ENCODE measurements around the gene TMTC1.
A peak's percentile ranks its signal among the peaks of the same experiment; 100 is the strongest.
"Not testable (repeated sequence)": the region's sequence is repeated elsewhere in the genome, so short reads cannot be mapped to it uniquely, and the experiment has no call there.

Gene TMTC1

GRCh38 chr12:29672580-29672979 is 111.2 kb downstream of the TMTC1 start:
- DNase-seq (ENCODE audit: low read depth), result peak; percentile 35

GRCh38 chr12:29671742-29672141 is 112.0 kb downstream of the TMTC1 start:
- no peak for DNase-seq (ENCODE audit: low read depth)

GRCh38 chr12:29667011-29667410 is 116.7 kb downstream of the TMTC1 start:
- no peak for DNase-seq (ENCODE audit: low read depth)

- DNase-seq (ENCODE audit: low read depth), result no peak
Measured at GRCh38 chr12:29665107-29665506, 118.6 kb downstream of the TMTC1 start.

- no peak for DNase-seq (ENCODE audit: low read depth)
Measured at GRCh38 chr12:29662734-29663323, 120.9 kb downstream of the TMTC1 start.

- DNase-seq (ENCODE audit: low read depth), result no peak
Measured at GRCh38 chr12:29660847-29661246, 122.9 kb downstream of the TMTC1 start.

- DNase-seq (ENCODE audit: low read depth), result no peak
Measured at GRCh38 chr12:29656762-29657538, 126.8 kb downstream of the TMTC1 start.

GRCh38 chr12:29655861-29656260 is 127.9 kb downstream of the TMTC1 start:
- DNase-seq (ENCODE audit: low read depth), result no peak

- DNase-seq (ENCODE audit: low read depth), result no peak
Measured at GRCh38 chr12:29653286-29653685, 130.5 kb downstream of the TMTC1 start.

GRCh38 chr12:29650371-29650770 is 133.4 kb downstream of the TMTC1 start:
- DNase-seq (ENCODE audit: low read depth), result no peak

- no peak for DNase-seq (ENCODE audit: low read depth)
Measured at GRCh38 chr12:29649722-29650121, 134.0 kb downstream of the TMTC1 start.

GRCh38 chr12:29644536-29645162 is 139.1 kb downstream of the TMTC1 start:
- no peak for DNase-seq (ENCODE audit: low read depth)

- peak; percentile 90 for DNase-seq (ENCODE audit: low read depth)
Measured at GRCh38 chr12:29640589-29641345, 143.0 kb downstream of the TMTC1 start.

- DNase-seq (ENCODE audit: low read depth), result no peak
Measured at GRCh38 chr12:29639893-29640495, 143.7 kb downstream of the TMTC1 start.

GRCh38 chr12:29638528-29638927 is 145.2 kb downstream of the TMTC1 start:
- no peak for DNase-seq (ENCODE audit: low read depth)

- DNase-seq (ENCODE audit: low read depth), result peak; percentile 73
Measured at GRCh38 chr12:29634057-29634456, 149.7 kb downstream of the TMTC1 start.

GRCh38 chr12:29630164-29630563 is 153.6 kb downstream of the TMTC1 start:
- DNase-seq (ENCODE audit: low read depth), result not testable (repeated sequence)

- no peak for DNase-seq (ENCODE audit: low read depth)
Measured at GRCh38 chr12:29627221-29627620, 156.5 kb downstream of the TMTC1 start.

- peak; percentile 46 for DNase-seq (ENCODE audit: low read depth)
Measured at GRCh38 chr12:29625359-29625953, 158.3 kb downstream of the TMTC1 start.

- DNase-seq (ENCODE audit: low read depth), result no peak
Measured at GRCh38 chr12:29622251-29622650, 161.5 kb downstream of the TMTC1 start.

- no peak for DNase-seq (ENCODE audit: low read depth)
Measured at GRCh38 chr12:29620030-29620429, 163.7 kb downstream of the TMTC1 start.

GRCh38 chr12:29617407-29617803 is 166.3 kb downstream of the TMTC1 start:
- peak; percentile 56 for DNase-seq (ENCODE audit: low read depth)
